NOMO-1 (cell line): ENCODE measurements around the gene CFAP100.

Experiments used
- DNase-seq, 2 experiments: peaks; one replicate each; lab custom pipeline; 2025; ENCODE audit not compliant: unreplicated experiment in 2 of 2; lab: John Stamatoyannopoulos, UW

CFAP100 gene

DNA sequence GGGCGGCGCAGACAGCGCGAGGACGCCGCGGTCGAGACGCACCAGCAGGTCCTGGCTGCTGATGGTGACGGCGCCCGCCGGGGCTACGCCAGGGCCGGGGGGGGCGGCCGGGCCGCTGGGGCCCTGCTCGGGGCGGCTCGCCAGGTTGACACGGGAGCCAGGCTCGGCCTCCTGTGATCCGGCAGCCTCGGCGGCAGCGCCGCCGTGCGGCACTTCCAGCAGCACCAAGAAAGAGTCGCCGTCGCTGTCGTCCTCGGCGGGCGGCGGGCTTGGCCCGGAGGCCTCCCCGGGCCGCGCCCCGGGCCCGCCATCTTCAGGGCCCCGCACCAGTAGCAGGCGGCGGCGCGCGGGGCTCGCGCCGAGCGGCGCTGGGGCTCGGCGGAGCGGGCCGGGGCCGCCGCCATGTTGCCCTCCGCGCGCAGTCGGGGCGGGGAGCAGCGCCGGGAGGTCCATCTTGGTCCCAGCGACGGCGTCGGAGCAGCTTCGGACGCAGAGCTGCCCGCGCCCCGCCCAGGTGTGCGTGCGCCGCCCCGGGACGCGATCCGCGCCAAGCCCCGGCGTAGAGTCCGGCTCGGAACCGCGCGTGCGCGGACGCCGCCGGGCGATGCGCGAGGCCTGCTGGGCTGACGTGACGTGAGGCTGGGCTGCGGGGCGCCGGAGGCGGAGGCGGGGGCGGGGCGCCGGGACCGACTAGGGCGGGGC, 80.9 kb downstream of the CFAP100 start, which contains the start of gene ZXDC:
Gene ZXDC, minus strand, starts transcription at position 479 of the 702 bp plus-strand sequence. Its CDS starts 26 bp downstream, at position 453.
- DNase-seq = peak; percentile 87 to 91

- peak; percentile 36 to 53 for DNase-seq
These were observed 81.7 kb downstream of the CFAP100 start for GRCh38 chr3:126476166-126477060.

- DNase-seq = no peak
These were observed 82.3 kb downstream of the CFAP100 start for GRCh38 chr3:126477061-126477380.

GRCh38 chr3:126478581-126479310, 84.0 kb downstream of the CFAP100 start:
- DNase-seq = no peak

GRCh38 chr3:126479642-126480041, 84.9 kb downstream of the CFAP100 start:
- DNase-seq = no peak

DNA sequence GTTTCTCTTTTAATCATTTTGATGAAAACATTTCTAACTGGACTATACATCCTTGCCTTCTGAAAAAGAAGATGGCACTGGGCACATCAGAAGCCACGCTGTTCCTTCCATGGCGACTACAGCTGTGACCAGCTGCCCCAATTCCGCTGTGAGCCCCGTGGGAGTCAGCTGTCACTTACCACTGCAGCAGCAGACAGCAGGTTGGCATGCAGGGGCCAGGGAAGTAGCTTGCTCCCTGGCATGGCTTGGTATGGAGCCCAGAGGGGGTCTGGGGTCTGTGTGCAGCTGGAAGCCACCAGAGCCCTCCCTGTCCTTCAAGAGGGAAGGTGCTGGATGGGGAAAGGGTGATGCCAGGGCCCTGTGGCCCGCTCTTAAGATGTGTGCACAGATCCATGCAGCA, 85.5 kb downstream of the CFAP100 start:
- no peak for DNase-seq

- DNase-seq = no peak
These were observed 86.2 kb downstream of the CFAP100 start for GRCh38 chr3:126480861-126481260.

DNA sequence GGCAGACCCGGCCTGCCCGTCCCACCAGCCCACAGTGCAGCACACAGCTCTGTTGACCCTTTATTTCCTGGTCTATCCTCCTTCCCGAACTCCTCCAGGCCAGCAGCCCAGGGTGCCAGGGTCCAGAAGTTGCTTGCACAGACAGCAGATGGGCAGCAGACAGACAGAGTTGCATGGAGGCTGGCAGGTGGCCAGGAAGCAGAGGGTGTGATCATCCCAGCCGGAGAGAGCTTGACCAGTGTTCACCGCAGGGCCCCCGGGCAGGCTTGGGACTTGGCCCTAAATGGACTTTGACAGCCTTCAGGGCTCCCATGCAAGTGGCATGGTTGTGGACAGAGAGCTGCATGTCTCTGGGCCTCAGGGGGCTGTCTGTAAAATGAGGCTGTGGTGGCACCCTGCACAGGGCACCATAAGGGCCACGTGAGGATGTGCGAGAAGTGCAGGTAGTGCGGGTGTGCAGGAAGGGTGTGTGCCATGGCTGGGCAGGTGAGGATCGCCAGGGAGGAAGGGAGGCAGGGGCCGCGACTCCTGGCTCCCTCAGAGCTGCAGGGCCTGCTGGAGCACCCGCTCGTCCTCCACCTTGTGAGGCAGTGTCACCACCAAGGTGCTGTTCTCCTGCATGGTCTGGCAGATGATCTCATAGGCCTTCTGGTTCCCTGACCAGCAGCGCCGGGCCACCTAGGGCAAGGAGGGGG, 87.2 kb downstream of the CFAP100 start:
- DNase-seq = no peak

- DNase-seq = no peak
These were observed 88.0 kb downstream of the CFAP100 start for GRCh38 chr3:126482503-126483255.

DNA sequence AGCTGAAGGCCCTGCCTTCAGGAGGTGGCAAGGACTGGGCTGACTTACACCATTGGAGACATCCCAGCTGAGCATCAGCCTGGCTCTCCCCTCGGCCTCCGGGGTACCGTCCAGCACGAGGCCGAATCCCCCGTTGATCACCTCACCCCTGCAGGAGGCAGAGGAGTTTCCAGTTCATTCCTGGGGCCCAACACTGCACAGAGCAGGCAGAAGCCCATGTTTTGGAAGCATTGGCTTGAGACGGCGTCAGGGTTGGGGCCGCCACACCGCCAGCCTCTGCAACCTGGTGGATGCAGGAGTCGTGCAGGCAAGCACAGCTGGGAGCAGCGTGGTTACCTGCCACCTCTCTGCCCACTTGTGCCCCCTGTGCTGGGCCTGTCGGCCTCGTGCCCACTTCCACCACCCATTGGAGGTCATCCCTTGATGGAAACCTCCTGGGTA, 88.6 kb downstream of the CFAP100 start:
- no peak for DNase-seq

DNA sequence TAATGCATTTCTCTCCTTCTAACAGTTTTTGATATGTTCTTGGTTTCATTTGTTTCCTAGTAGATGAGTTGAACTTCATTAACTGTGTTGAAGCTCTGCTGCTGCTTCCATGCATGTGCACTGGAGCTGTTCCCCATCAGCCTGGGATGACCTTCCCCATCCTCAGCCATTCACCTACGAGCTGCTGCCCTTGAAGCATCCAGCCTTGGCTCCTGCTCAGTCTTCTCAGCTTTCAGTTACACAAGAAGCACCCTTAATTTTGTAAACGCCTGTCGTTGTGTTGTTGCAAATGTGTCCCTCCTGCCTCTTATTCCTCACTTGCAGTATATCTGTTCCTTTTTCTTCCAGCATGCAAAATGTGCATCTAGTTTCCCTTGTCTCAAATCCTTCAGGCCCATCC, 89.4 kb downstream of the CFAP100 start:
- DNase-seq = no peak

GRCh38 chr3:126484662-126485061, 90.0 kb downstream of the CFAP100 start:
- DNase-seq = no peak

GRCh38 chr3:126485176-126485897, 90.6 kb downstream of the CFAP100 start:
- no peak for DNase-seq

GRCh38 chr3:126485956-126486355, 91.2 kb downstream of the CFAP100 start:
- no peak for DNase-seq
